NCI-H460 (cell line): ENCODE data around the gene INTS4. TPM values are rescaled to one million over a fixed set of nuclear protein-coding genes. Genes with fewer than 3 reads are reported as not detected.
"Not testable (repeated sequence)": the region's sequence is repeated elsewhere in the genome, so short reads cannot be mapped to it uniquely, and the experiment has no call there.

Source experiments
- DNase-seq: peaks from one replicate; pipeline ENCODE4 v3.0.0-alpha.2; 2016; ENCODE audit warnings: low read depth; ENCODE audit errors: extremely low read depth
- total RNA-seq: library from RNA; depleted of rRNA; stranded (reverse); fragments of >200 nt; shearing (Covaris generic); gene quantifications from 2 replicates; pipeline ENCODE4 v1.2.3, GENCODE V29; 2014

The INTS4 gene
- total RNA-seq, 1 experiment from 2014 or later, result 27.2 TPM

DNA sequence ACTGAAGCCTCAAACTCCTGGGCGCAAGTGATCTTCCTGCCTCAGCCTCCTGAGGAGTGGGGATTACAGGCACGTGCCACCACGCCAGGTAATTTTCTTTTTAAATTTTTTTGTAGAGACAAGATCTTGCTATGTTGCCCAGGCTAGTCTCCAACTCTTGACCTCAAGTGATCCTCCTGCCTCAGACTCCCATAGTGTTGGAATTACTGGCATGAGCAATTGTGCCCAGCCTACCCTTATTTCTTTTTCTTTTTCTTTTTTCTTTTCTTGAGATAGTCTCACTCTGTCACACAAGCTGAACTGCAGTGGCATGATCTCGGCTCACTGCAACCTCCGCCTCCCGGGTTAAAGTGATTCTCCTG is 109.7 kb downstream of the INTS4 start:
- DNase-seq, result no peak

DNA sequence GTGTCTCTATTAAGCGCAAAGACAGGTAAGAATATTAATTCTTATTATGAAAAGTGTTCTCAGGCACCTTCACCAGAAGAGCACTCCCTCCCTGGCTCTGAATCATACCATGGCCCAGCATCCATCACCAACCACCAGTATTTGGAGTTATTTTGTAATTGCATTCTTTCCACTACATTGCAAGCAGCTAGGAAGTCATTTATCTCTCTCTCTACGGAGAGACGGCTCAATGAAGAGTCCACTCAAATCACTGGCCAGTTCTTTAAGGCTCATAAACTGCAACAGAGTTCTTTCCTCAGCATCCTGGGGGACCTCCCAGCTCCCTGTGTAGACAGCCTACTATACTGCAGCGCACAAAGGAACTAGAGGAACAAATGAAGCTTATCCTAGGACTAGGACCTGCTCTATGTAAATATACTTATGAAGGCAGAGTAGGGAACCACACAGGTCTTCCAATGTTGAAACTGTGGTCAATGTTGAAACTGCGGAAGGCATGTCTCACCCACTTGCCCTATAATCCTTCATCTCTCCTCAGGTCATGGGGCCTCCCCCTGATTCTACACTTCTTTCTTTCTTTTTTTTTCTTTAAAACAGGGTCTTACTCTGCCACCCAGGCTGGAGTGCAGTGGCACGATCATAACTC is 110.2 kb downstream of the INTS4 start:
- no peak for DNase-seq

DNA sequence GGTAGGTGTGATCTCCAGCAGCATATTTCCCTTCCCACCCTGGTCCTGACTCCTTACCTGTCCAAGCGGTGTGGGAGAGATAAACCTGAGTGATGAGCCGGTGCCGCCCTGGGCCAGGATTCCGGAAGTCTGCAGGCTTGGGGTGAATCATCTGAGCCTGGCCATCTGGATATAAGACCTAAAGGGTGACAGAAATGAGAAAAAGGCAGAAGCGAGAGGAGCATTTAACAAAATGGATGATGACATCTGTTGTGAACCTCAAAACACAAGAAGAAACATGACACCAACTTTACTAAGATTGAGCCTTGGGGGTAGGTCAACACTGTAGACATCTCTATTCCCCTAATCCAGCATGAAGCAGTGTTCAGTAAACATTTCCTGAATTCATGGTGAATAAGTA is 110.7 kb downstream of the INTS4 start:
- DNase-seq, result no peak

DNA sequence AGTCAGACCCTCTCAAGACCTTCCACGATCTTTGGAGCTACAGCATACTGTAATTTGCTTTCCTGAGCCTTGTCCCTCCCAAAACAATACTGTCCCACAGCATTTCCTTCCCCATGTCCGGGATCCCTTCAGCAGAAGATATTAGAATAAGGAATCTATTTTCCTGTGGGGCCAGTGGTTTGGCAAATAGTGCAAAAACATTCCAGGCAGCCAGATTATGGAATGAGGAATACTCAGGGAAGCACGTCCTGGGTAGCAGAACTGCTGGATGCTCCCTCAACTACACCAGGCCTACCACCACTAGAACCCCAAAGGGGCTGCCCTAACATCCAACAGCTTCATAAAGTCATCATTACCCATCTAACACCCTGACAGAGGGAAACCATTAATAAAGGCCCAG is 112.1 kb downstream of the INTS4 start:
- no peak for DNase-seq

DNA sequence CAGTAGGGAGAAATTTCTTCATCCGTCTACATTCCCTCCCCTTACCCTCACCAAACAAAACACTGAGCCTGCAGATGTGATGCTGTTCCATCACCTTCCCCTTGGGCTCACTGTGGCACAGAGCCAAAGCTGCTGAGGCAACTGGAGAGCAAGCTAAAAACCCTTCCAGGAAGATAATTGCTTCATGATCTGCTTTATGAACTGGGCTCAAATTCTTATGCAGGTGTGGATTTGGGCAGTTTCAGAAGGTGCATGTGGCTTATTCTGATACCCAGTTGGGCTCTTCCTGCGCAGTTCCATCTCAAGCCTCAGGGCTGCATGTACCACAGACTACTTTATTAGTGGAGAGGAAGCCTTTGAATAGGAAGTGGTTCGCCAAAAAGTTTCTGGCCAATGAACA is 115.2 kb downstream of the INTS4 start:
- no peak for DNase-seq

DNA sequence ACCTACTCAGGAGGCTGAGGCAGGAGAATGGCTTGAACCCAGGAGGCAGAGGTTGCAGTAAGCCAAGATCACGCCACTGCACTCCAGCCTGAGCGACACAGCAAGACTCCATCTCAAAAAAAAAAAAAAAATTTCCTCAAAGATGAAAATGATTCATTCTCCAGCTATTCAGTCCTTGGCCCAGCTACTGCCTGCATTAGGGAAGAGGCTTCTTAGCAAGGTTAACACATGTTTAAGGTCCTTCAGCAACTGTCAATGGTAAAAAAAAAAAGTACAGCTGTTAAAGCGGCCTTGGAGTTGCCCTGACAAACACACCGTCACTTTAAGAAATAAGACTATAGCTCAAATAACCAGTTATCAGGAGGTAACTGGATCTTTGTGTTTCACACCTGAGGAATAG is 116.2 kb downstream of the INTS4 start:
- DNase-seq, result not testable (repeated sequence)

DNA sequence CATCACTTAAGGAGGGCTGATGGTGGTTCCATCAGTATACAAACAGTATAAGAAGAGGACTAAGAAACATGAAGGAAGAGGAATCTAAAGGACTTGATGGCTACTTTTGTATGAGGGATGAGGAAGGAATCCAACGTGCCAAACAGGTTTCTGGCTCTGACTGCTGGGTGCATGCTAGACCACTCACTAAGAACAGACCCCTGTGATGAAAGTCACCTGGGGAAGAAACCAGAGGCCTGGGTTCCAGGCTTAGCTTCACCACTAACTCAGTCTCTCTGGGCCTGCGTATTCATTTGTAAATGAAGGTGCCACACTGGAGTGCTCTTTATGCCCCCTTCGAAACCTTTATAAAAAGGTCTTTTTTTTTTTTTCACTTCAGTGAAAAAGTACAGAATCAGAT is 118.4 kb downstream of the INTS4 start:
- DNase-seq, result no peak

DNA sequence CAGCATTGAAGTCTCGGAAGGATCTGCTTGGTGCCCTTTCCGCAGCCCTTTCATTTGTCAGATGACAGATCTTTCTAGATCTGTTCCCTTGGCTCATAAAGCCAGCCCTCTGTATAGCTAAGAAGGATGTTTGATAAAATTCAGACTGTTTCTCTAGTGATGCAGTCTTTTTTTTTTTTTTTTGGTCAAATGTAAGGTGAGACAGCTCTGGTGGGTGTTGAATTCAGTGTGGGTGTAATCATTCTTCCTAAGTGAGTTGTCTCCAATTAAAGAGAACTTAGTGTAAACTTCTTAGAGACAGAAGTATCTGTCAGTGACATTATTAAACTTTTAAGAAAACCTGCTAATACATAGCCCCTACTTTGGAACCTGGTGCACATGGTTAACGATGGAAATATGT is 120.3 kb downstream of the INTS4 start:
- no peak for DNase-seq

DNA sequence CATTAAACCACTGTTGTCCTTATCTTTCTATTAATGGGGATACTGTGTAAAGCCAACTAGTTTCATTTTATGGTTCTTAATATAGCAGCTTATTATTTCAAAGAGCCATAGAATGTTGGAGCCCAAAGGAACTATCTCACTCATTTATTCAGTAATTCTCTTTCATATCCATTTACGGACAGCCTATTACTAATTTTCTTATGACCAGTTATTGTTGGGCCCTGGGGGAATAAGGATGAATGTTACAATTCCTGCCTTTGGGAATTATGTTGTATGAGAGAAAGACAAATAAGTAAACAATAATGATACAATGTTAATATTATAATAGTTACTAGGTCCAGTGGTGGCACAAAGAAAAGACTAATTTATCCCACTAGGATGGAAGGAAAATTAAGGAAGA is 121.1 kb downstream of the INTS4 start:
- DNase-seq, result no peak

DNA sequence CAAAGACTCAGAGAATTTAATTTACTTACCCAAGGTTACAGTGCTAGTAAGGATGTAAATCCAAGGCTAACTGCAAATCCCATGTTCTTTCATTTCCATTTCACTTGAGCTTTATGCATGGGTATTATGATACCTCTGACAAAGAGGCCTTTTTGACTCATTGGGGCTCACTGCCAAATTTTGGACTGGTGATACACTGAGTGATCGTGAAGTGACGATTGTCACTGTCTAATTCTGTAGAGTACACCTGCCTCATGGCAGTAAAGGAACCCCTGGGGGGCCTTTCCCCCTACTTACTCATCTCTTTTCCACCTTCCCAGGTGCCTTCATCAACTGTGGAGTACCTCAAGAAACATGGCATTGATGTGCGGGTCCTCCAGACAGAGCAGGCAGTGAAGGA is 122.6 kb downstream of the INTS4 start:
- no peak for DNase-seq

DNA sequence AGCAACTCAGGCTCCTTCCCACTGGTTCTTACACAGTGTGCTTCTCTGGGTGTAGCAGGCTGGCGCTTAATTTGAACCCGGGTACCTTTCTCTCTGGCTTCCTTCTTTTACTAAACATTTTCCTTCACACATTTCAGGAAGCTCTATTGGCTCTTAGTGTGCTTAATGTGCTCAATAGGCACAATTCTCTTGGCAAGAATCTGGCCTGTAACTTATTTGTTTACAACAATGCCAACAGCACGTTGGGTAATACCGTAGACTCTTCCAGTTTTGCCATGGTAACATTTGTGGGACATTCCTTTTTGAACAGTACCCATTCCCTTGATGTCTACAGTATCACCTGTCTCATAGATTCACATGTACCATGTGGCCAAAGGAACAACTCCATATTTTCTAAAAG is 125.7 kb downstream of the INTS4 start:
- no peak for DNase-seq

DNA sequence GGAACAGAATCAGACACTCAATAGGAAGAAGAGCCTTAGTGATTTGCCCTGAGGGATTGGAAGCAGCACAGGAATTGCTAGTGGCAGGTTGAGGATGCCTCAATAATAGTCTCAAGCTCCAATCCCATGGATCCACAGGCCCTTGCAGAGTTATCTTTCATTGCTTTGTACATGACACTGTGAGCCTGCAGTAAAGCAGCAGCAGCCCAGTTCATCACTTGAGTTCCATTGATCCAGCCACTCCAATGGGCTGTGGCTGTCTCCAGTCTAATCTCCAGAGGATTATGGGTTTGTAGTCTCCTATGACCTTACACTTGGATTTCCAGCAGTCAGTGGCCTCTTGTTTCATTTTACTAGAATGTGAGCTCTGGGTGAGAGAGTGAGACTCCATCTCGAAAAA is 128.1 kb downstream of the INTS4 start:
- no peak for DNase-seq

DNA sequence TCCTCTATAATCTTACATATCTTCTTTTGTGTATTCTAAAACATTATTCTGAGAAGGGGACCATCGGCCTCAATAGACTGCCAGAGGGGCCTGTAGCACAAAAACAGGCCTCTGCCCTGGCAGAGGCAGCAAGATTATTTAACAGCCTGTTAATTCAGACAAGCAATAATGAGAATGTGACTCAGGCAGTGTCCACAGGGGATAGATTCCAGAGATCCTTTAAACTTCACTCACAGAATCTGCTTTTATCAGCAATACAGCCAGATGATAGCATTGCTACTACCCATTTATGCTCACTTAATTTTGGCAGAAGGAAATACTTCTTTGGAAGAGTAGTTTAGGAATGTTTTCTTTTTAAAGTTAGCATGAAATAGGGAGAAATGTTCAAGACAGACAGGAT is 128.7 kb downstream of the INTS4 start:
- no peak for DNase-seq

DNA sequence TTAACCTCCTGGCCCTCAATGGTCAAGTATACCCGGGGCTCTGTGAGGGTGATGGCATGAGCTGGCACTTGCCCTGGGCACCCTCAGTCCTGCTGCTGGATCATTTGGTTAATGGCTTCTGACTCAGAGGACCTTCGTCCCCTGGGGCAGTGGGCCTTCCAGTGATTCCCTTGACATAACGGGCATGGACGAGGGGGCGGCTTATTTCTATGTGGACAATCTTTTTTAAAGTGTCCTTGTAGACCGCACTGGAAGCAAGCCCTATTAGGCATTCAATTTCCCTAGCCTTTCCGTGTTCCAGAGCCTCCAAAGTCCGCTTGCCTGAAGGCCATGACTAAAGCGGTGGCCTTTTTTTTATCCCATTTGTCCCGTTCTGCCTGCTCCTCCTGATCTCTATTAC is 133.0 kb downstream of the INTS4 start:
- DNase-seq, result not testable (repeated sequence)

DNA sequence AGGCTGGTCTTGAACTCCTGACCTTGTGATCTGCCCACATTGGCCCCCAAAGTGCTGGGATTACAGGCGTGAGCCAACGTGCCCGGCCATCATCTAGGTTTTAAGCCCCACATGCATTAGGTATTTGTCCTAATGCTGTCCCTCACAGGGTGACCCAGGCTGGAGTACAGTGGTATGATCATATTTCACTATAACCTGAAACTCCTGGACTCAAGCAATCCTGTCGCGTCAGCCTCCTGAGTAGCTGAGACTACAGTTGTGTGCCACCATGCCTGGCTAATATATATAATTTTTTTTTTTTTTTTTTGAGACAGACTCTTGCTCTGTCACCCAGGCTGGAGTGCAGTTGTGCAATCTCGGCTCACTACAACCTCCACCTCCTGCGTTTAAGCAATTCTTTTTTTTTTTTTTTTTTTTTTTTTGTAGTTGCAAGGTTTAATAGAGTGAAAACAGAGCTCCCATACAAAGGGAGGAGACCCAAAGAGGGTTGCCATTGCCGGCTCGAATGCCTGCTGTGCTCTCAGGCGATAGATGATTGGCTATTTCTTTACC is 136.5 kb downstream of the INTS4 start:
- DNase-seq, result not testable (repeated sequence)

DNA sequence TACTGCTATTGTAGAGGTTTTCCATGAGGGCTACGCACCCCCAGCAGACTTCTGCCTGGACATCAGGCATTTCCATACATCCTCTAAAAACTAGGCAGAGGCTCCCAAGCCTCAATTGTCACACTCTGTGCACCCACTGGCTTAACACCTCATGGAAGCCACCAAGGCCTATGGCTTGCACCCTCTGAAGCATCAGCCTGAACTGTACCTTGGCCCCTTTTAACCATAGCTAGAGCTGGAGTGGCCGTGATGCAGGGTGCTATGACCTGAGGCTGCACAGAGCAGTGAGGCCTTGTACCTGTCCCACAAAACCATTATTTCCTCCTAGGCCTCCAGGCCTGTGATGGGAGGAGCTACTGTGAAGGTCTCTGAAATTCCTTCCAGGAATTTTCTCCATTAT is 139.6 kb downstream of the INTS4 start:
- DNase-seq, result no peak

DNA sequence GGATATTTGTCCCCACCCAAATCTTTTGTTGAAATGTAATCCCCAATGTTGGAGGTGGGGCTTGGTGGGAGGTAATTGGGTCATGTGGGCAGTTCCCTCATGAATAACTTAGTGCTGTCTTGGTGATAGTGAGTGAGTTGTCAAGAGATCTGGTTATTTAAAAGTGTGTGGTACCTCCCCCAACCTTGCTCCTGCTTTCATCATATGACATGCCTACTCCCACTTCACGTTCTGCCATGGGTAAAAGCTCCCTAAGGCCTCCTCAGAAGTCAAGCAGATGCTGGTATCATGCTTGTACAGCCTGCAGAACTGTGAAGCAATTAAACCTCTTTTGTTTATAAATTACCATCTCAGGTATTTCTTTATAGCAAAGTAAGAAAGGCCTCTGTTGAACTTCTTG is 143.0 kb downstream of the INTS4 start:
- DNase-seq, result no peak

DNA sequence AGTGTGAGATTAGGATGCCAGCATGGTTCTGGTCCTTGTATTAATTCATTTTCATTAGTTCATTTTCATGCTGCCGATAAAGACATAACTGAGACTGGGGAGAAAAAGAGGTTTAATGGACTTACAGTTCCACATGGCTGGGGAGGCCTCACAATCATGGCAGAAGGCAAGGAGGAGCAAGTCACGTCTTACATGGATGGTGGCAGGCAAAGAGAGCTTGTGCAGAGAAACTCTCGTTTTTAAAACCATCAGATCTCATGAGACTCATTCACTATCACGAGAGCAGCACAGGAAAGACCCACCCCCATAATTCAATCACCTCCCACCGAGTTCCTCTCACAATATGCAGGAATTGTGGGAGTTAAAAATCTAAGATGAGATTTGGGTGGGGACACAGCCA is 150.8 kb downstream of the INTS4 start:
- DNase-seq, result not testable (repeated sequence)

DNA sequence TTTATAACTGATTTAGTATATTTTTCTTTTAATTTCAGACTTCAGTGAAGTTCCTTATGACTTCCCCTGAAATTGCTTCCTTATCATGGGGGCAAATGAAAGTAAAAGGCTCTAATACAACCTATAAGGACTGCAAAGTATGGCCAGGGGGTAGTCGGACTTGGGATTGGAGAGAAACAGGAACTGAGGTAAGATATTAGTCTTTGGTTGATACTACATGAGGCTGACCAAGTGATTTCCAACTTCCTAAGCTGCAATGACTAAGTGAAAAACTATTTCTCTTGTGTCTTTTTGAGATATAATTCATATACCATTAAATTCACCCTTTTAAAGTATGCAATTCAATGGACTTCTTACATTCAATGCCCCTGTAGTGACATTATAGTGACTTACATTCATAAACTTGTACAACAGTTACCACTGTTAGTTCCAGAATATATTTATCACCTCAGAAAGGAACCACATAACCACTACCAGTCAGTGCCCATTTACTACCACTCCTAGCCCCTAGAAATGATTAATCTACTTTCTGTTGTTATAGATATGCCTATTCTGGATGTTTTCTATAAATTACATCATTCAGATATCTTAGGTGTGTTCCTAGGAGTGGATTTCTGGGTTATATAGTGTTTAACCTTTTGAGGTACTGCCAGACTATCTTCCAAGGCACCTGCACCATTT is 151.9 kb downstream of the INTS4 start:
- no peak for DNase-seq

DNA sequence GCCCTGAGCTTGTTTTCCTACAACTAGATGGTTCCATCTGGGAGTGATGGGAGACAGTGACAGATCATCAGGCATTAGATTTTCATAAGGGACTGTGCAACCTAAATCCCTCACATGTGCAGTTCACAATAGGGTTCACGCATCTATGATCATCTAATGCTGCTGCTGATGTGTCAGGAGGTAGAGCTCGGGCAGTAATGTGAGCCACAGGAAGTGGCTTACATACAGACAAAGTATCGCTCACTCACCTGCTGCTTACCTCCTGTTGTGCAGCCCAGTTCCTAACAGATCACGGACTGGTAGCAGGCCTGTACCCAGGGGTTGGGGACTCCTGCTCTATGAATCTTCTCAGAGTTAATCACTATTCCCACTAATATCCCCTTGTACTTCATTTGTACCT is 161.2 kb downstream of the INTS4 start:
- DNase-seq, result no peak

DNA sequence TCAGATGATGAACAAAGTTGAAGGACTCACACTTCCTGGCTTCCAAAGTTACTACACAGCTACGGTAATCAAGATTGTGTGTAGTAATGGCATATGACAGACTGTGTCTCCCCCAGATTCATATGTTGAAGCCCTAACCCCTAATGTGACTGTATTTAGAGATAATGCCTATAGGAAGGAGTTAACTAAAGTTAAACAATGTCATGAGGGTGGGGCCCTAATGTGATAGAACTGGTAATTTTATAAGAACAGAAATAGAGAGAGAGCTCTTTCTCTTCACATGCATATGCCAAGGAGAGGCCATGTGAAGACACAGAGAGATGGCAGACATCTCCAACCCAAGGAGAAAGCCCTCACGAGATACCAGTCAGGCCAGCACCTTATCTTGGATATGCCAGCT is 165.5 kb downstream of the INTS4 start:
- DNase-seq, result no peak
